Activated gamma-delta T cell treated with anti-CD3 and anti-CD28 coated beads, Interleukin-2, amount 50 U/mL, for 16 hours (primary cell): ENCODE measurements around the gene LENG1.

ENCODE experiments used
- DNase-seq: peaks from one replicate; pipeline ENCODE4 v3.0.0-alpha.2; 2020; ENCODE audit warnings: low read depth

LENG1 gene

DNA sequence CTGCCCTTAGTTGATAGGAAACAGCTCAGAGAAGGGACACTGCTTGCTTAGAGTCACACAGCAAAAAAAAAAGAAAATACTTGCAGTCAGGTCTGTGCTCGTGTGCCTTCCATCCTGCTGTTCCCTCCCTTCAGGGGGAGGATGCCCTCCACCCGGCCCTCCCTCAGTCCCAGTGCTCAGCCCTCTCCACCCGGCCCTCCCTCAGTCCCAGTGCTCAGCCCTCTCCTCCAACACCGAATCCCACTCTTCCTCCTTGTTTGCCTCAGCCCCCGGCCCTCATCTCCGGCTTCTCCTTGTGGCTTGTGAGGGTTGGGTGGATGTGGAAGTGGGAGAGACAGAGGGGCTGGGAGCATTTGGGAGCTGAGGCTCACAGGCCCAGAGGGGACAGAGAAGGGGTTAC, 49.9 kb downstream of the LENG1 start:
- no peak for DNase-seq

DNA sequence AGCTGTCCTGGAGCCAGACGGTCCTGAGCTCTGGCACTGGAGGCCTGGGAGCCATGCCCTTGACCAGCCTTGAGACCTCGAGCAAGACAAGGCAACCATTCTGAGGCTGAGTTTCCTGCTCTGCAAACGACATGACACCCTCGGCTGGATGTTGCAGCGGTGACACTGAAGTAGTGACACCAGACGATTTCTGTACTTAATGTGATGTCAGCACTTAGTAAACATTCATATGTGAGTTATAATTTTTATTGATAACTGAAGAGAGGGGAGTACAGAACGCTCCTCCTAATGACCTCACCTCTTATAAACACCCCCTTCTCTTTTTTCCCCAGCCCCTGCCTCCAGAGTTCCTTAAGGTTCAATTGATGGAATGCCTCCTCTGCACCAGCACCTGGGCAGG, 51.0 kb downstream of the LENG1 start:
- no peak for DNase-seq

- no peak for DNase-seq
Measured at GRCh38 chr19:54107876-54108490, 51.5 kb downstream of the LENG1 start.

GRCh38 chr19:54106716-54107115, 52.8 kb downstream of the LENG1 start:
- DNase-seq, result no peak

DNA sequence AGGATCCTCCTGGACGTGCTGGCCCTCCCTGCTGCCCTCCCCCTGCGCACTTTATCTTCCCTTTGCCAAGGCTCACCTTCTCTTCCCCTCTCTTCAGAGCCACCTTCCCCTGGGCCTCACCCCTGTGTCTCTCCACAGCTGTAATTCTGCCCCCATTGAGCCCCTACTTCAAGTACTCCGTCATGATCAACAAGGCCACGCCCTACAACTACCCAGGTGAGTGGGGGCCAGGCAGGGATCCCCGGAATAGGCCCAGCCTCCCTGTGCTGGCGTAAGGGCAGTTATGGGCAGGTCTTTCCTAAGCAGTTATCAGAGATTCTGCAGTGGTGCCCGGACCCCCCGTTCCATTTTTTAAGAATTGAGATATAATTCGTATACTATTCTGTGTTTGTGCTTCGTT, 53.7 kb downstream of the LENG1 start:
- no peak for DNase-seq
